Natural killer cell (primary cell): ENCODE measurements around the gene SIGLEC9. TPM values are rescaled to one million over a fixed set of nuclear protein-coding genes. Genes with fewer than 3 reads are reported as not detected.

Experiments used
- ATAC-seq, 3 donors: fragments of 150-1000 bp in 2 of 3; fragments of 200-7000 bp in 1 of 3; cut with Tn5 transposase; 1 replicate in 1 of 3; 2 replicates in 2 of 3; pipeline ENCODE4 v1.10.0; 2021; ENCODE audit warnings: mild to moderate bottlenecking in 2 of 3, moderate library complexity in 2 of 3
- DNase-seq, 2 donors: peaks; one replicate each; pipeline versions ENCODE4 v3.0.0 to v3.0.0-alpha.2; 2013 to 2021; ENCODE audit warnings: mixed read lengths in 1 of 2
- H3K27ac ChIP-seq: one replicate; pipeline ENCODE4 v1.5.1; 2013; ENCODE audit warnings: mild to moderate bottlenecking, low read length
- H3K27me3 ChIP-seq: one replicate; pipeline ENCODE4 v1.6.1; 2013; ENCODE audit warnings: low read length; ENCODE audit not compliant: control insufficient read depth, insufficient read depth
- H3K36me3 ChIP-seq: one replicate; pipeline ENCODE4 v1.6.1; 2013; ENCODE audit warnings: low read length; ENCODE audit not compliant: control insufficient read depth, insufficient read depth
- H3K4me1 ChIP-seq: one replicate; pipeline ENCODE4 v1.6.1; 2013; ENCODE audit warnings: low read length; ENCODE audit not compliant: control insufficient read depth, insufficient read depth
- H3K4me3 ChIP-seq: one replicate; pipeline ENCODE4 v1.5.1; 2013; ENCODE audit warnings: low read length
- H3K9me3 ChIP-seq: one replicate; pipeline ENCODE4 v1.6.1; 2013; ENCODE audit warnings: low read length; ENCODE audit not compliant: control insufficient read depth, insufficient read depth
- H3K27ac Mint-ChIP-seq, 2 donors: one replicate each; pipeline ENCODE4 v1.8.0; 2022; ENCODE audit warnings: mild to moderate bottlenecking in 2 of 2, mixed read lengths in 2 of 2, moderate library complexity in 1 of 2
- H3K27me3 Mint-ChIP-seq, 2 donors: one replicate each; pipeline ENCODE4 v1.8.0; 2022; ENCODE audit warnings: low read depth in 2 of 2, mixed read lengths in 2 of 2
- H3K36me3 Mint-ChIP-seq: one replicate; pipeline ENCODE4 v1.8.0; 2022; ENCODE audit warnings: mixed read lengths
- H3K4me1 Mint-ChIP-seq, 2 donors: one replicate each; pipeline ENCODE4 v1.8.0; 2022; ENCODE audit warnings: mixed read lengths in 2 of 2
- H3K4me3 Mint-ChIP-seq: one replicate; pipeline ENCODE4 v1.8.0; 2022; ENCODE audit warnings: mild to moderate bottlenecking, moderate library complexity, mixed read lengths
- H3K9me3 Mint-ChIP-seq, 2 donors: one replicate each; pipeline ENCODE4 v1.8.0; 2022; ENCODE audit warnings: mixed read lengths in 2 of 2
- CTCF ChIP-seq: fragments of 200-600 bp; IDR thresholded peaks from one replicate; pipeline ENCODE4 v1.8.0; 2022; ENCODE audit warnings: antibody characterized with exemption
- WGBS: methylation state at CpG from one replicate; pipeline ENCODE4 v1.1.7; 2013; ENCODE audit warnings: missing lambda C conversion rate; ENCODE audit not compliant: insufficient coverage; 5-methylcytosine and 5-hydroxymethylcytosine counted together
- intact Hi-C: fragments of 100-400 bp; cut with micrococcal nuclease; formaldehyde crosslinking; loops from one replicate; pipeline ENCODE4 v1.14.2; 2022
- total RNA-seq, 4 donors: library from RNA; stranded (reverse); fragments of 120-200 nt in 1 of 4; gene quantifications; one replicate each; pipeline versions ENCODE4 v1.2.3 to v1.2.4, GENCODE V29; 2013 to 2022

SIGLEC9 gene
- 10 to 100 TPM; 13.0 to 15.3 (median 13.8) TPM for total RNA-seq
- total RNA-seq (2013), result 13.7 TPM

GRCh38 chr19:51124729-51125128, at the start of gene SIGLEC9:
TSS of gene SIGLEC9 (plus strand) at chr19:51124906. CDS start at chr19:51124975, 69 bp downstream.
- ATAC-seq, result peak; percentile 34 to 39 (median 34)
- TF ChIP-seq CTCF, result no peak
- Histone ChIP-seq H3K9me3 (no peaks in the 10 kb centered on the region), H3K4me3 (peak within 1 kb of the TSS; percentile 49), H3K27me3 (no peaks in the 10 kb centered on the region), H3K27ac (peak within 1 kb of the TSS; percentile 91), H3K36me3 (no peaks in the 10 kb centered on the region), H3K4me1 (peaks cover 98% of the 10 kb centered on the region)
- Mint-ChIP-seq H3K27me3 (no peaks in the 10 kb centered on the region), H3K4me1 (peaks cover 80 to 90% of the 10 kb centered on the region in 2 donors), H3K4me3 (peak within 1 kb of the TSS; percentile 88), H3K9me3 (no peaks in the 10 kb centered on the region), H3K36me3 (no peaks in the 10 kb centered on the region), H3K27ac (peak within 1 kb of the TSS; percentile 94 to 96)
- DNase-seq, result no peak
- WGBS, result 55% methylated on average over 14 of the region's 14 CpGs
- intact Hi-C loops, result loop anchor here (5.0 kb wide), 1 partner anchor 43 kb away; no protein-coding TSS in a partner anchor

GRCh38 chr19:51075998-51076397, 48.7 kb upstream of the SIGLEC9 start:
- no peak overlapping the region for H3K27ac Mint-ChIP-seq
- H3K27me3 ChIP-seq, result no peaks in the 10 kb centered on the region
- ATAC-seq, result no peak
- H3K4me3 Mint-ChIP-seq, result no peak overlapping the region
- 92% methylated on average over 5 of the region's 5 CpGs for WGBS
- H3K27ac ChIP-seq, result no peak overlapping the region
- peaks cover 5 to 9% of the 10 kb centered on the region in 2 donors for H3K9me3 Mint-ChIP-seq
- peaks cover 14% of the 10 kb centered on the region for H3K36me3 Mint-ChIP-seq
- H3K4me1 ChIP-seq, result no peaks in the 10 kb centered on the region
- H3K36me3 ChIP-seq, result no peaks in the 10 kb centered on the region
- no peaks in the 10 kb centered on the region for H3K4me1 Mint-ChIP-seq
- TF ChIP-seq CTCF, result no peak
- no peak for DNase-seq
- no peaks in the 10 kb centered on the region for H3K9me3 ChIP-seq
- H3K27me3 Mint-ChIP-seq, result peaks cover 9 to 33% of the 10 kb centered on the region in 2 donors
- intact Hi-C loops, result no loop called here
- no peak overlapping the region for H3K4me3 ChIP-seq

- intact Hi-C loops, result no loop called here
- no peak for DNase-seq
- TF ChIP-seq CTCF, result no peak
- no peaks in the 10 kb centered on the region for H3K36me3 ChIP-seq
- Mint-ChIP-seq H3K9me3 (peaks cover 5 to 9% of the 10 kb centered on the region in 2 donors), H3K36me3 (peaks cover 14% of the 10 kb centered on the region), H3K27ac (no peak overlapping the region), H3K27me3 (peaks cover 10 to 34% of the 10 kb centered on the region in 2 donors), H3K4me3 (no peak overlapping the region), H3K4me1 (no peaks in the 10 kb centered on the region)
- H3K9me3 ChIP-seq, result no peaks in the 10 kb centered on the region
- no peak overlapping the region for H3K27ac ChIP-seq
- ATAC-seq, result no peak
- no peaks in the 10 kb centered on the region for H3K27me3 ChIP-seq
- H3K4me3 ChIP-seq, result no peak overlapping the region
- WGBS, result 83% methylated on average over 14 of the region's 14 CpGs
- no peaks in the 10 kb centered on the region for H3K4me1 ChIP-seq
These were observed 48.0 kb upstream of the SIGLEC9 start for GRCh38 chr19:51076631-51077213.

- intact Hi-C loops, result no loop called here
- no peak for DNase-seq
- Mint-ChIP-seq H3K27me3 (peaks cover 15 to 39% of the 10 kb centered on the region in 2 donors), H3K27ac (no peak overlapping the region), H3K4me3 (no peak overlapping the region), H3K36me3 (peaks cover 13% of the 10 kb centered on the region), H3K4me1 (peaks cover 0 to 4% of the 10 kb centered on the region in 2 donors), H3K9me3 (peaks cover 5 to 9% of the 10 kb centered on the region in 2 donors)
- no peaks in the 10 kb centered on the region for H3K27me3 ChIP-seq
- no peak for ATAC-seq
- no peaks in the 10 kb centered on the region for H3K4me1 ChIP-seq
- no peak overlapping the region for H3K27ac ChIP-seq
- no peaks in the 10 kb centered on the region for H3K36me3 ChIP-seq
- H3K9me3 ChIP-seq, result no peaks in the 10 kb centered on the region
- TF ChIP-seq CTCF, result no peak
- no peak overlapping the region for H3K4me3 ChIP-seq
- 62% methylated on average over 6 of the region's 6 CpGs for WGBS
These were observed 46.6 kb upstream of the SIGLEC9 start for GRCh38 chr19:51078104-51078503.
